Loucy (cell line): Measurements from ENCODE around the gene CAV3.
"Not testable (repeated sequence)": the region's sequence is repeated elsewhere in the genome, so short reads cannot be mapped to it uniquely, and the experiment has no call there.

Experiments used
- H2AFZ ChIP-seq: fragments of 200-600 bp; sonication (generic); 2 replicates; pipeline ENCODE4 v1.6.0; 2016; ENCODE audit warnings: antibody characterized with exemption, mild to moderate bottlenecking, low read length, moderate library complexity
- H3F3A ChIP-seq: fragments of 200-600 bp; 2 replicates; pipeline ENCODE4 v1.6.0; 2016; ENCODE audit warnings: antibody characterized with exemption, low read depth, mild to moderate bottlenecking
- H3K27me3 ChIP-seq: fragments of 200-600 bp; sonication (generic); 2 replicates; pipeline ENCODE4 v1.6.1; 2014; ENCODE audit warnings: low read length, mild to moderate bottlenecking; ENCODE audit not compliant: insufficient read depth, poor library complexity, severe bottlenecking
- H3K36me3 ChIP-seq: fragments of 200-600 bp; sonication (generic); 2 replicates; pipeline ENCODE4 v1.6.1; 2016; ENCODE audit warnings: low read length; ENCODE audit not compliant: insufficient read depth
- H3K4me1 ChIP-seq: fragments of 200-600 bp; sonication (generic); 2 replicates; pipeline ENCODE4 v1.5.1; 2014; ENCODE audit warnings: low read length, mild to moderate bottlenecking; ENCODE audit not compliant: insufficient read depth, poor library complexity, severe bottlenecking
- H3K4me2 ChIP-seq: fragments of 200-600 bp; sonication (generic); 2 replicates; pipeline ENCODE4 v1.6.0; 2014; ENCODE audit warnings: antibody characterized with exemption, low read length, low read depth, mild to moderate bottlenecking; ENCODE audit not compliant: poor library complexity, severe bottlenecking
- H3K4me3 ChIP-seq: fragments of 200-600 bp; sonication (generic); 2 replicates; pipeline ENCODE4 v1.5.1; 2014; ENCODE audit warnings: low read length, mild to moderate bottlenecking, mixed read lengths; ENCODE audit not compliant: poor library complexity, severe bottlenecking
- H3K79me2 ChIP-seq: fragments of 200-600 bp; sonication (generic); 2 replicates; pipeline ENCODE4 v1.6.1; 2014; ENCODE audit warnings: low read length; ENCODE audit not compliant: insufficient read depth
- H3K9ac ChIP-seq: fragments of 200-600 bp; sonication (generic); 2 replicates; pipeline ENCODE4 v1.6.0; 2014; ENCODE audit warnings: mild to moderate bottlenecking, low read depth, low read length, moderate library complexity; ENCODE audit not compliant: poor library complexity, severe bottlenecking
- H3K9me2 ChIP-seq: fragments of 200-600 bp; sonication (generic); replicated peaks from 2 replicates; pipeline ENCODE4 v1.6.1; 2016; ENCODE audit warnings: low read depth, low read length, mixed read lengths
- H3K9me3 ChIP-seq: fragments of 200-600 bp; sonication (generic); 2 replicates; pipeline ENCODE4 v1.6.1; 2014; ENCODE audit warnings: mild to moderate bottlenecking, antibody characterized with exemption, low read length, low read depth; ENCODE audit not compliant: insufficient read depth
- H4K20me1 ChIP-seq: fragments of 200-600 bp; sonication (generic); 2 replicates; pipeline ENCODE4 v1.6.0; 2014; ENCODE audit warnings: antibody characterized with exemption, low read length, mild to moderate bottlenecking; ENCODE audit not compliant: insufficient read depth, poor library complexity, severe bottlenecking
- CTCF ChIP-seq: fragments of 200-600 bp; sonication (generic); conservative IDR thresholded peaks from 2 replicates; pipeline ENCODE4 v1.5.1; 2014; ENCODE audit warnings: mild to moderate bottlenecking, antibody characterized with exemption, low read length
- EZH2phosphoT487 ChIP-seq: fragments of 200-600 bp; IDR thresholded peaks from 2 replicates; pipeline ENCODE4 v1.6.1; 2018; ENCODE audit warnings: antibody characterized with exemption, mild to moderate bottlenecking, moderate library complexity, borderline replicate concordance

The CAV3 gene

GRCh38 chr3:8733332-8734094 is at the start of gene CAV3:
Gene CAV3, plus strand, starts transcription at chr3:8733802. Its CDS starts 75 bp downstream, at chr3:8733877.
- Histone ChIP-seq H3K4me2 (no peak within 1 kb of the TSS), H3K9ac (no peak within 1 kb of the TSS), H4K20me1 (no peaks in the 10 kb centered on the region), H3K9me3 (no peaks in the 10 kb centered on the region), H3K27me3 (no peaks in the 10 kb centered on the region), H3K4me3 (no peak within 1 kb of the TSS), H2AFZ (no peak within 1 kb of the TSS), H3K79me2 (no peaks in the 10 kb centered on the region), H3K9me2 (no peaks in the 10 kb centered on the region), H3F3A (no peaks in the 10 kb centered on the region), H3K36me3 (no peaks in the 10 kb centered on the region), H3K4me1 (no peaks in the 10 kb centered on the region)
- TF ChIP-seq CTCF, result no peak
- no peak for TF ChIP-seq EZH2phosphoT487

- not testable (repeated sequence) for H2AFZ ChIP-seq, H4K20me1 ChIP-seq, H3F3A ChIP-seq, H3K27me3 ChIP-seq, H3K4me3 ChIP-seq, H3K79me2 ChIP-seq, H3K4me2 ChIP-seq, H3K9ac ChIP-seq, H3K9me2 ChIP-seq, H3K4me1 ChIP-seq, H3K9me3 ChIP-seq, H3K36me3 ChIP-seq
Observed at GRCh38 chr3:8684992-8685391, 48.6 kb upstream of the CAV3 start.

- H3K27me3 ChIP-seq, H3K4me2 ChIP-seq, H3K9me2 ChIP-seq, H3K4me1 ChIP-seq, H4K20me1 ChIP-seq, H3K4me3 ChIP-seq, H3K79me2 ChIP-seq, H3K36me3 ChIP-seq, H3K9ac ChIP-seq, H3K9me3 ChIP-seq, H2AFZ ChIP-seq, H3F3A ChIP-seq: not testable (repeated sequence)
Observed at GRCh38 chr3:8691295-8691694, 42.3 kb upstream of the CAV3 start.

GRCh38 chr3:8702560-8702959 is 31.0 kb upstream of the CAV3 start:
- H2AFZ ChIP-seq, result no peak overlapping the region
- H3F3A ChIP-seq, result no peaks in the 10 kb centered on the region
- H3K9me2 ChIP-seq, result no peaks in the 10 kb centered on the region
- no peaks in the 10 kb centered on the region for H3K4me1 ChIP-seq
- H3K4me2 ChIP-seq, result no peak overlapping the region
- no peaks in the 10 kb centered on the region for H3K27me3 ChIP-seq
- H3K4me3 ChIP-seq, result no peak overlapping the region
- TF ChIP-seq CTCF (peak; percentile 68), EZH2phosphoT487 (no peak)
- H3K79me2 ChIP-seq, result no peaks in the 10 kb centered on the region
- no peaks in the 10 kb centered on the region for H3K9me3 ChIP-seq
- no peaks in the 10 kb centered on the region for H4K20me1 ChIP-seq
- H3K9ac ChIP-seq, result no peak overlapping the region
- no peaks in the 10 kb centered on the region for H3K36me3 ChIP-seq
